Colonic mucosa (tissue), 4 donors: Measurements from ENCODE around the gene IL1RAPL1. TPM values are rescaled to one million over a fixed set of nuclear protein-coding genes. Genes with fewer than 3 reads are reported as not detected.

Experiments used
- DNase-seq: peaks from one replicate; pipeline ENCODE4 v3.0.0-alpha.2; 2020
- H3K27ac ChIP-seq: fragments of 200-600 bp; one replicate; pipeline ENCODE4 v1.8.0; 2021
- H3K27me3 ChIP-seq: fragments of 200-600 bp; one replicate; pipeline ENCODE4 v1.8.0; 2021
- H3K36me3 ChIP-seq: fragments of 200-600 bp; one replicate; pipeline ENCODE4 v1.8.0; 2021
- H3K4me1 ChIP-seq: fragments of 200-600 bp; one replicate; pipeline ENCODE4 v1.8.0; 2021; ENCODE audit warnings: mild to moderate bottlenecking
- H3K4me3 ChIP-seq: fragments of 200-600 bp; one replicate; pipeline ENCODE4 v1.8.0; 2021
- H3K9ac ChIP-seq, 2 donors: one replicate each; pipeline ENCODE4 v1.7.0; 2013; ENCODE audit warnings: control low read depth in 2 of 2, low read depth in 2 of 2, low read length in 2 of 2
- H3K9me3 ChIP-seq: fragments of 200-600 bp; one replicate; pipeline ENCODE4 v1.8.0; 2021
- intact Hi-C: fragments of 100-400 bp; cut with DNase I; formaldehyde crosslinking; loops from one replicate; pipeline ENCODE4 v1.14.1; 2022
- total RNA-seq, 2 donors: library from RNA; stranded (reverse); fragmentation: NEBNext Ultra II Directional in 1 of 2; extraction: Animal tissue kit (Norgen Biotek cat#: 25700) in 1 of 2; gene quantifications; one replicate each; pipeline ENCODE4 v1.2.1, GENCODE V29; 2021
- TF ChIP-seq, protein P1 (sequence below): fragments of 200-600 bp; IDR thresholded peaks from one replicate; pipeline ENCODE4 v1.8.0; 2022; ENCODE audit warnings: antibody characterized with exemption, mild to moderate bottlenecking
- donor health status: healthy.
- donor health status: DM: no; HTN: no; CAD: no.
- donor health status: DM: no; HTN: no; CAD: no.

IL1RAPL1 gene
- total RNA-seq, 2 donors from 2014 or later, result 0.10 to 0.24 TPM

DNA sequence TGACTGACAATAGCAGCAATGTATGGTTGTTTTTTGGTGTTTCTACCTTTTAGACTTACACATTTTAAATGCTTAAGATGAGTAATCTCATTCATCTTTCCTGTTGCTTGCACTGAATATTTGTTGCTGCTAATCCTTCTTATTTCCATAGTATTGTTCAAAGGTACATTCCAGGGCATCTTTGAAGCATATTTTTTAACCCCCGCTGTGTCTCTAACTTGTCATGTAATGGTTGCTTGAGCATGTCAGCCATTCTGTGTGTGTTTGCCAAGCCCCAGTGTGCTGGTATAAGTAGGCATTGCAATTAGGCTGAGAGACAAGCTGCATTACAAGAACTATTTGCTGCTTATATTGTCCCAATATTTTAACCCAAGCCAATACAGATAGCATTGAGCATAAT lies 87.9 kb downstream of the IL1RAPL1 start:
- no peak for DNase-seq
- intact Hi-C loops, result no loop called here
- Histone ChIP-seq H3K9ac (no peak overlapping the region), H3K9me3 (no peaks in the 10 kb centered on the region), H3K4me1 (no peaks in the 10 kb centered on the region), H3K36me3 (no peaks in the 10 kb centered on the region), H3K4me3 (no peak overlapping the region), H3K27me3 (no peaks in the 10 kb centered on the region), H3K27ac (no peak overlapping the region)
- TF ChIP-seq, protein P1, sequence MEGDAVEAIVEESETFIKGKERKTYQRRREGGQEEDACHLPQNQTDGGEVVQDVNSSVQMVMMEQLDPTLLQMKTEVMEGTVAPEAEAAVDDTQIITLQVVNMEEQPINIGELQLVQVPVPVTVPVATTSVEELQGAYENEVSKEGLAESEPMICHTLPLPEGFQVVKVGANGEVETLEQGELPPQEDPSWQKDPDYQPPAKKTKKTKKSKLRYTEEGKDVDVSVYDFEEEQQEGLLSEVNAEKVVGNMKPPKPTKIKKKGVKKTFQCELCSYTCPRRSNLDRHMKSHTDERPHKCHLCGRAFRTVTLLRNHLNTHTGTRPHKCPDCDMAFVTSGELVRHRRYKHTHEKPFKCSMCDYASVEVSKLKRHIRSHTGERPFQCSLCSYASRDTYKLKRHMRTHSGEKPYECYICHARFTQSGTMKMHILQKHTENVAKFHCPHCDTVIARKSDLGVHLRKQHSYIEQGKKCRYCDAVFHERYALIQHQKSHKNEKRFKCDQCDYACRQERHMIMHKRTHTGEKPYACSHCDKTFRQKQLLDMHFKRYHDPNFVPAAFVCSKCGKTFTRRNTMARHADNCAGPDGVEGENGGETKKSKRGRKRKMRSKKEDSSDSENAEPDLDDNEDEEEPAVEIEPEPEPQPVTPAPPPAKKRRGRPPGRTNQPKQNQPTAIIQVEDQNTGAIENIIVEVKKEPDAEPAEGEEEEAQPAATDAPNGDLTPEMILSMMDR, result no peak

DNA sequence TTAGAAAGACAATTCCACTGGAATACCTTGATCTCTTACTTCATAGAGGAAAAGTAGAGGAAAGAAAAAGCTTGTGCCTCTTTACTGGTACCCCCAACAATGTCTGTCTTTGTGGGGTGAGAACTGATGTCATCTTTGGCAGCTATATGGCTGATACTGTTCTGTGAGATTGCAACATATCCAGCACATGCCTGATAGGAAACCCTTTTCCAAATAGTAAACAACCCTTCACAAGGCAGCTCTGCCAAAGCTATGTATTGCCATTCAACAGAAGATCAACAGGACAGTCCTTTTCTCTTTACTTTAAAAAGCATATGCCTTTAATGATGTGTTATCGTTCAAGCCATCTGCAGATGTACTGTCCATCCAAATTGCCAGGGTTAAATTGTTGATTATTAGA lies 105.9 kb downstream of the IL1RAPL1 start:
- Histone ChIP-seq H3K27ac (no peak overlapping the region), H3K9ac (no peak overlapping the region), H3K36me3 (no peaks in the 10 kb centered on the region), H3K27me3 (no peaks in the 10 kb centered on the region), H3K4me1 (no peaks in the 10 kb centered on the region), H3K4me3 (no peak overlapping the region), H3K9me3 (no peaks in the 10 kb centered on the region)
- intact Hi-C loops, result no loop called here
- no peak for DNase-seq
- TF ChIP-seq, protein P1, result no peak

- H3K27me3 ChIP-seq, result no peaks in the 10 kb centered on the region
- DNase-seq, result no peak
- H3K27ac ChIP-seq, result no peak overlapping the region
- H3K36me3 ChIP-seq, result no peaks in the 10 kb centered on the region
- TF ChIP-seq, protein P1, result no peak
- H3K9ac ChIP-seq, result no peak overlapping the region
- H3K4me3 ChIP-seq, result no peak overlapping the region
- intact Hi-C loops, result no loop called here
- H3K9me3 ChIP-seq, result no peaks in the 10 kb centered on the region
- no peaks in the 10 kb centered on the region for H3K4me1 ChIP-seq
Observed at GRCh38 chrX:28697732-28698131, 110.5 kb downstream of the IL1RAPL1 start.

DNA sequence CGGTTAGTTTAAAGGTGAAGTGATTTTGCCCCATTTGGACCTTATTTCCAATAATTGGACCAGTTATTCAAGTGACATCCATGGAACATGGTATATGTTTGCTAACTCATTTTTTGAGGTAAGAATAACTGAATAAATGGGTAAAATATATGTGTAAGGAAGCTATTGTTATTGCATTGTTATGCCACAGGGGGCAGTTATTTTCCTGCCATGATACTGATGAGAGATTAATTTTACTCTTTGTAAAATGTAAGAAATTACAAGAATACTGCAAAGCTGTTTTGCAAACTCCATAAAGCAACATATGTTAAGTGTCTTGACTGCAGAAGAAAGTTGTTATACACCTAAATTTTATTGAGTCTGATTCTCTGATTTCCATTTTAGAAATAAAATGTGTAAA lies 114.0 kb downstream of the IL1RAPL1 start:
- Histone ChIP-seq H3K4me1 (no peaks in the 10 kb centered on the region), H3K36me3 (no peaks in the 10 kb centered on the region), H3K4me3 (no peak overlapping the region), H3K27me3 (no peaks in the 10 kb centered on the region), H3K27ac (no peak overlapping the region), H3K9me3 (no peaks in the 10 kb centered on the region), H3K9ac (no peak overlapping the region)
- intact Hi-C loops, result no loop called here
- DNase-seq, result no peak
- TF ChIP-seq, protein P1, result no peak

DNA sequence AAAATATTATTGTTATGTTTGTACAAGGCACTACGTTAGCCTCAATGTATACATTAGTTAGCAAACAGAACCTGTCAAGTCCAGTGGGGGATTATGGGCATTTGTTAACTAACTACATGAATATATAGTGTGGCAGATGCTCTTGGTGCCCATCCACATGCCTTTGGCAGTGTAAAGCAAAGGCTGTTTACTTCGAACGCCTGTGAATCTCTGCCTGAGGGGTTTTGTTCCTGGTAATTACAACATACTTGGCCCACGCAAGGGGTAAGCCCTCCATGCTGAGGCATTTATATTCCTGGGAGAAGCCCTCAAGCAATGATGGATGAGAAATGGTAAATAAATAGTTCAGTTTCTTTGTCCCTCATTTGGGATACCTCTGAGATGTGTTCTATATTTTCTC lies 119.7 kb downstream of the IL1RAPL1 start:
- no peak overlapping the region for H3K4me3 ChIP-seq
- no peaks in the 10 kb centered on the region for H3K4me1 ChIP-seq
- H3K27ac ChIP-seq, result no peak overlapping the region
- H3K36me3 ChIP-seq, result no peaks in the 10 kb centered on the region
- no peaks in the 10 kb centered on the region for H3K9me3 ChIP-seq
- intact Hi-C loops, result no loop called here
- no peak overlapping the region for H3K9ac ChIP-seq
- DNase-seq, result no peak
- H3K27me3 ChIP-seq, result no peaks in the 10 kb centered on the region
- TF ChIP-seq, protein P1, result no peak

GRCh38 chrX:28709421-28709820 lies 122.2 kb downstream of the IL1RAPL1 start:
- no peak overlapping the region for H3K9ac ChIP-seq
- H3K4me3 ChIP-seq, result no peak overlapping the region
- no peaks in the 10 kb centered on the region for H3K4me1 ChIP-seq
- TF ChIP-seq, protein P1, result no peak
- no peak for DNase-seq
- intact Hi-C loops, result no loop called here
- H3K36me3 ChIP-seq, result no peaks in the 10 kb centered on the region
- H3K9me3 ChIP-seq, result no peaks in the 10 kb centered on the region
- H3K27me3 ChIP-seq, result no peaks in the 10 kb centered on the region
- H3K27ac ChIP-seq, result no peak overlapping the region
